ENCODE results near the gene CDC42.
A peak's percentile ranks its signal among the peaks of the same experiment; 100 is the strongest.
"Not testable (repeated sequence)": the region's sequence is repeated elsewhere in the genome, so short reads cannot be mapped to it uniquely, and the experiment has no call there.

Gene CDC42

DNA sequence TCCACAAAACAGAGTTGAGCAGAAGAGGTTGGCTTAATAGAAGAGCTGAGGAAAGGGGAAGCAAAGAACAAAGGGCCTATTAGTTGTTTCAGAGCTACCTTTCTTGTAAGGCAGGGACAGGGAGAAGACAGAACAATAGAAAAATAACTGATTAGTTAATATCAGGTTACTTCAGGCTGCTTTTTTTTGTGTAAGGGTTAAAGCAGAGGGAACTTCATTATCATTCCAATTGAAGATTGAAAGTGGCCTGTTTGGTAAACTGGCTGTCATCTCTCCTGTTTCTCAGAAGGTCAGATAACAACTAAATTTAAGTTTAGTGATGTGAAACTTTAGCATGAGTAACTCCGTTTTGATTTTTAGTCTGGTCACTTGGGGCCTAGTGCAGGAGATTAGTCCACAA is 22.3 kb downstream of the CDC42 start:
- DNase-seq (ENCODE audit: insufficient read length, low spot score) (no peak), FAIRE-seq (no peak)
- no peak for TF ChIP-seq POLR2A (IDR thresholded peaks at IDR 0.05; ENCODE audit: low read depth, low read length)

DNA sequence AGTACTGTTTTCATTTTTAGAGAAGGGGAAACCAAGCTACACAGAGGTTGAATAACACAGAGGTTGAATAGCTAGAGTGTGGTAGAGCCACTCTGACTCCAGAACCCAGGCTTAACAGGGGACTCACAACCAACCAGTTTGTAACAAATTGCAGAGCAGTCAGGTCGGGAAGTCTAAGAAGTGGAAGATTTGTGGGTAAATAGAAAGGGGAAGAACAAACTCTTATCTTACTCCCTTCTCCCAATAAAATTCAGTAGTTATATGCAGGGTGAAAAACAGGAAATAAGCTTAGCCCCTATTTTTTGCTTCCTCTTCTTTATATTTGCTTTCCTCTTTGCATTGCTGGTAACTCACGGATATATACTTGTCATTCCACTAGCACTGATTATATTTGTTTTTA is 23.2 kb downstream of the CDC42 start:
- FAIRE-seq (no peak), DNase-seq (ENCODE audit: insufficient read length, low spot score) (no peak)
- no peak for TF ChIP-seq POLR2A (IDR thresholded peaks at IDR 0.05; ENCODE audit: low read depth, low read length)

DNA sequence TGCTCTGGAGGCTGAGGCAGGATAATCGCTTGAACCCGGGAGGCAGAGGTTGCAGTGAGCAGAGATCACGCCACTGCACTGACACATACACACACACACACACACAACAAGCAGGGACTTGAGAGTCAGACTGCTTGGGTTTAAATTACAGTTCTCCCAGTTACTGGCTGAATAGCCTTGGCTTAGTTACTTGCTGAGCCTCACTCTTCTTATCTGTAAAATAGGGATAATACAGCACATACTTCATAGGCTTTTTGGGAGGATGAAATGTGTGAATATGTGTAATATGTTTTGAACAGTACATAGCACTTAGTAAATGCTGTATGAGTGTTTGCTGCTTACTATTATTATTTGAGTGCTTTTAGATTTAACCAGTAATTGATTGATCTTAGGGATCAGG is 23.8 kb downstream of the CDC42 start:
- no peak for TF ChIP-seq POLR2A (IDR thresholded peaks at IDR 0.05; ENCODE audit: low read depth, low read length)
- FAIRE-seq = no peak
- no peak for DNase-seq (ENCODE audit: insufficient read length, low spot score)

DNA sequence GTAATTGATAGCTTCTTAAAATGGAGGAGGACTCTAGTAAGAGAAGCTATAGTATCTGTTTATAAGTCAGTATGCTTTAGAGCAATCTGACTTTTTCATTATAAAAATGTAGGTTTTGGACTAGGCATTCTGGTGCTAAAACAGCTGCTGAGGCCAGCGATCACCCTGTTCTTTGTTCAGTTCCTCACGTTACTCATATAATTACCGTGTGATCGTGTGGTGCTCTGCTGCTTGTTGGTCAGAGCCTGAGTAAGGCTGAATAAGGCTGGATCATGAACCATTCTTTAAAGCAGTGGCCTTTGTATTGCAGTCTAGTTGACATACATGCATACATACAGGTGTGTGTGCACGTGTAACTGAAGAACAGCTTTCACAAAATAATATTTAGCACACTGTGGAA is 25.2 kb downstream of the CDC42 start:
- no peak for FAIRE-seq
- no peak for TF ChIP-seq POLR2A (IDR thresholded peaks at IDR 0.05; ENCODE audit: low read depth, low read length)
- no peak for DNase-seq (ENCODE audit: insufficient read length, low spot score)

DNA sequence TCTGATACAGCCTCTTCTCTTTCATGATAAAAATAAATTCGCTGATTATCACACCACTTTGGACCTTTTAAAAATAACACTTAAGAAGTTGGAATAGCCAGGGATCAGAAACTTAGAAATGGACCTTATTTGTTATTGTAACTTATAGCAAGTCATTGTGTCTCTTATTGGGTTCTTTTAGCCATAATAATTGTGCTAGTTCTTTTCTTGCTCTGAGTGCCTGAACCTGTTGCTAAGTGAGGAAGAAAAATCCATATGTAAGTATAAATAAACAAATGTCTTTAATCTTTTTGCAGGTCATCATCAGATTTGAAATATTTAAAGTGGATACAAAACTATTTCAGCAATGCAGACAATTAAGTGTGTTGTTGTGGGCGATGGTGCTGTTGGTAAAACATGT is 25.6 kb downstream of the CDC42 start:
- TF ChIP-seq POLR2A (IDR thresholded peaks at IDR 0.05; ENCODE audit: low read depth, low read length) = no peak
- DNase-seq (ENCODE audit: insufficient read length, low spot score) = no peak
- no peak for FAIRE-seq

DNA sequence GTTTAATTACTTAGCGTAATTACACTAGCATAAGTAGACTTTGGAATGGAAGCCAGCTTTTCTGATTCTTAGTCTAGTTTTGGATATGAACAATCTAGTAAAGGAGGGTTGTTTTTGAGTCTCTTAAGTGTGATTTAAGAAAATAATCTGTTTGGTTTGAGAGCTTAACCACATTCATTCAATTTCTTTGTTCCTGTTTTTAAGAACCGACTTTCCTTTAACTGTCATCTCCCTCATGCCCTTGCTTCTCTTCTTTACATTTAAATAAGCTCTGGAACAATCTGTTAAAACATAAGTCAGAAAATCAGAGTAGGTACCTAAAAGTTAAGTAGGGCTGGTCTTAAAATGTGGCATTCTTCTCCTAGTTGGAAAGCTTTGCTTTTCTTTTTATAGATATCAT is 27.7 kb downstream of the CDC42 start:
- no peak for TF ChIP-seq POLR2A (IDR thresholded peaks at IDR 0.05; ENCODE audit: low read depth, low read length)
- no peak for FAIRE-seq
- no peak for DNase-seq (ENCODE audit: insufficient read length, low spot score)

DNA sequence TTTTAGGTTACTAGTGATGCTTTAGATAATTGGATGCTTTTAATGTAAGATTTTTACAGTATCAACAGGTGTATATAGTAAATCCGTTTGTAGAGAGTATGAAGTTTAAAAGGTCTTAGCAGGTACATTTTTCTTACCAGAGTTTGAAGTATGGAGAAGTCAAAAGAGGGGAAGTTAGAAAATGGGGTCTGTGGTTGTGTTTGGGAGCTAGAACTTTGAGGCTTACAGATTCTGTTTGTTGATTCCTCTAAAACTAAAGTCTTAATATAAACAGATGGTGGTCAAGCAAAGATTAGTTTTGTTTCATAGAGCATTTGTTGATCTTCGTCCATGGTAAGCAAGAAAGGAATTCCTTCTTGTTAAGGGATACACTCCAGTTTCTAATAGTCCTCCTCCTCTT is 35.8 kb downstream of the CDC42 start:
- FAIRE-seq (no peak), DNase-seq (ENCODE audit: insufficient read length, low spot score) (no peak)
- TF ChIP-seq POLR2A (IDR thresholded peaks at IDR 0.05; ENCODE audit: low read depth, low read length) = no peak

DNA sequence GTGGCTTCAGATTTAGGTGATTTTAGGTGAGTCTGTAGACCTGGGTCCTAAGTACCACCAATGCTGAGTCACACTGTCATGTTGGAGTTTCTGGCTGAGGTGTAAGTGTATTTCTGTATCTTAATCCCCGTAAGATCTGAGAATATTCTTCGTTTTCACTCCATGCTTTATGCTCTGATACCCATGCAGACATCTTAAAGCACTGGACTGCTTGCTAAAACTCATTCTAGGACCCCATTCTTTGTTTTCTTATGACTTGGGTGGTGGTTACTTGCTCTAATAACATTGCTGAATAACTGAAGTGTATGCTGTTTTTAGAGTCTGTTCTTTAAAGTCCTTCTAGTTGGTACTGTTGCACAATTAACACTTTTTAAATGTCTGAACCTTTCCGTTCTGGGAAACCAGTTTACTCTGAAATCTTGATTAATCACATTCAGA is 36.6 kb downstream of the CDC42 start:
- FAIRE-seq (no peak), DNase-seq (ENCODE audit: insufficient read length, low spot score) (no peak)
- TF ChIP-seq POLR2A (IDR thresholded peaks at IDR 0.05; ENCODE audit: low read depth, low read length) = no peak

DNA sequence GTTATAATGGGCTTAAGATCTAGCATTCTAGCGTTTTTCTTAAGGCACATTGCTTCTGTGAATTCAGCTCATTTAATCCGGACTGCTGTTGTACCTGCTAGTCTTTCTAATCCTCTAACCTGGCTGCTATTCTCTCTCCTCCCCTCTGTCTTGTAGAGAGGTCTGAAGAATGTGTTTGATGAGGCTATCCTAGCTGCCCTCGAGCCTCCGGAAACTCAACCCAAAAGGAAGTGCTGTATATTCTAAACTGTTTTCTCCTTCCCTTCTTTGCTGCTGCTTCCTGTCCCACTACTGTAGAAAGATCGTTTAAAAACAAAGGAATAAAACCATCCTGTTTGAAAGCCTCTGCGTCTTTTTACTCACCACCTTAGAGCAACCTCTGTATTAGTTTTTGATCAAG is 37.3 kb downstream of the CDC42 start:
- no peak for TF ChIP-seq POLR2A (IDR thresholded peaks at IDR 0.05; ENCODE audit: low read depth, low read length)
- FAIRE-seq (no peak), DNase-seq (ENCODE audit: insufficient read length, low spot score) (no peak)

DNA sequence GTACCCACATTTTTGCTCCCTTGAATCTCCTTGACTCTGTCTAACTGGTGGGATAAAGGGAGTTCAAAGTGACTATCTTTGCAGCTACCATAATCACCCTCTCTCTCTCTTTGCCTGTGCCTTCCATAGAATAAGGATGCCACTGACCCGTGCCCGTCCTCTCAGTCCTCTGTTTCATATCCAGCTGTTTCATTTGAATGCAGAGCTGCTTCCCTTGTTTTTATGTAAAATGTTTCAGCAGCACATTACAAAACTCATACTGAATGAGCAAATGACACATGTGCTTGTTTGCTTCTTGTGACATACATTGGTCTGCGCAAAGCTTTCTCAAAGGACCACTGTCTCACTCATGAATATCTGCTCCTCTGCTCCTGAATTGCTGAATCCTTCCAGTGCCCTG is 38.4 kb downstream of the CDC42 start:
- FAIRE-seq = no peak

DNA sequence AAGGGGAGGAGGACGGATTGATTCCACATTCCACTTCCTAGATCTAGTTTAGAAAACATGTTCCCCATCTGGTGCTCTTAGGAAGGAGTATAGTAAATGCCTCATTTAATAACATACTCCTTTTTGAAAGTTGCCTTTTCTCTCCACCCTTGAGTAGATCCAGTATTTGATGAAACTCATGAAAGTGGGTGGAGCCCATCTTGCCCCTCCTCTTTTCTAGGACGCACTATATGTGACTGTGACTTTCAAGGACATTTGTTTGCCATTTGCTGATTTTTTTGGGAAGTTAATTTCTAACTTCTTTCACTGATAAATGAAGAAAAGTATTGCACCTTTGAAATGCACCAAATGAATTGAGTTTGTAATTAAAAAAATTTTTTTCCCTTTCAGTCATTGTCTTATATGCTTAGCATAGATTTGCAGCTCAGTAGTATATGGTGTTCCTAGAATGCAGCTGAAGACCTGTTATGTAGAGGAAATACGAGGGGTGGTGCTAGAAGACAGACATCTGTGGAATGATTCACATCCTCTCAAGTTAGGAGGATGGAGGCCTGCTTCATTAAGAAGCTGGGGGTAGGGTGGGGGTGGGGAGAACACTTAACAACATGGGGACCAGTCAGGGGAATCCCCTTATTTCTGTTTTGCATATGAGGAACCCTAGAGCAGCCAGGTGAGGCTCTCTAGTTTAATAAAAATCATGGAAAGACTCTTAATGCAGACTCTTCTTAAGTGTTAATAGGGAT is 39.7 kb downstream of the CDC42 start:
- FAIRE-seq = peak; percentile 70
- DNase-seq (ENCODE audit: insufficient read length, low spot score) = not testable (repeated sequence)

More for the DNA sequence above, 38.4 kb downstream of the CDC42 start:
- no peak for DNase-seq (ENCODE audit: insufficient read length, low spot score)
- TF ChIP-seq POLR2A (IDR thresholded peaks at IDR 0.05; ENCODE audit: low read depth, low read length) = no peak

DNA sequence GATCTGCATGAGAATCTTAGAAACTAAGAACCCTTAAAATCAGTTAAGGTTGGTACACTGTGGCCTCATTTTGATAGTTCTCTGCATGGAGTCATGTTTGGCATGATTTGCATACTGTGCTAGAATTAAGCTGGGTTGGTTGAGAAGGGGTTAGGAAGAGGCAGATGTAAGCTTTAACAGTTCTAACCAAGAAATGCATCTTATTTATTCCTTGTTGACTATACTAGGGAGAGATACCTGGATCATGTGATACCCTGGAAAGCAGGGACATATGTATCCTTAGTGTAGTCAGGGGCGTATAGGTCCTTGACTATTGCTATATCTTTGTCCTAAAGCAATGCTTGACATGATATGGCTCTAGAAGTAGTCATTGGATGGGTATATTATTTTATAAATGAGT is 41.0 kb downstream of the CDC42 start:
- no peak for FAIRE-seq
- no peak for DNase-seq (ENCODE audit: insufficient read length, low spot score)
- TF ChIP-seq POLR2A (IDR thresholded peaks at IDR 0.05; ENCODE audit: low read depth, low read length) = no peak

DNA sequence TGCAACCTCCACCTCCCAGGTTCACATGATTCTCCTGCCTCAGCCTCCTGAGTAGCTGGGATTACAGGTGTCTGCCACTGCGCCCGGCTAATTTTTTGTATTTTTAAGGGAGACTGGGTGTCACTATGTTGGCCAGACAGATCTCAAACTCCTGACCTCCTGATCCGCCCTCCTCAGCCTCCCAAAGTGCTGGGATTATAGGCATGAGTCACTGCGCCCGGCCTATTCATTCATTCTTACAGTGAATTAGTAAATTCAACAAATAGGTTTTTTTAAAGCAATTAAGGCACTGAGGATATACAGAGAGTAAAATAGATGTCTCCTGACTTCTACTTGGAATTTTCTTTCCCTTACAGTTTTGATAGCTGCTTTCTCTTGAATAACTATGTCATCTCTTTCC is 43.5 kb downstream of the CDC42 start:
- TF ChIP-seq POLR2A (IDR thresholded peaks at IDR 0.05; ENCODE audit: low read depth, low read length) = no peak
- no peak for DNase-seq (ENCODE audit: insufficient read length, low spot score)
- FAIRE-seq = no peak

DNA sequence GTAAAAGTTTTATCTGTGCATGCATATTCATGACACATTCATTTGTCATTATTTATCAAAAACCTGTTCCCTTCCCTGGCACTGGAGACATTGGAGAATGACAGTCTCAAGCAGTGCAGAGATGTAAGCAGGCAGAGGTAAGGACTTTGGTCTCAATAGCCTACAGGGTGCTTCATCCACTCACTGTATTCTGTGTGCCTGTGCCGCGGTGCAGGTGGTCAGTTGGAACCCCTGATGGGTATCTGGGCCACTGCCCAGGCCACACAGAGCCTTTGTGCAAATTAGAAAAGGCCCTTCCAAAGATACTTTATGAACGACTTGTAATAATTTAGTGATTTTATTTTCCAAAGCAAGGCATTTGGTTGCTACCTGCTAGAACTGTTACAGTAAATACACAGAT is 44.0 kb downstream of the CDC42 start:
- no peak for DNase-seq (ENCODE audit: insufficient read length, low spot score)
- TF ChIP-seq POLR2A (IDR thresholded peaks at IDR 0.05; ENCODE audit: low read depth, low read length) = no peak
- FAIRE-seq = no peak

DNA sequence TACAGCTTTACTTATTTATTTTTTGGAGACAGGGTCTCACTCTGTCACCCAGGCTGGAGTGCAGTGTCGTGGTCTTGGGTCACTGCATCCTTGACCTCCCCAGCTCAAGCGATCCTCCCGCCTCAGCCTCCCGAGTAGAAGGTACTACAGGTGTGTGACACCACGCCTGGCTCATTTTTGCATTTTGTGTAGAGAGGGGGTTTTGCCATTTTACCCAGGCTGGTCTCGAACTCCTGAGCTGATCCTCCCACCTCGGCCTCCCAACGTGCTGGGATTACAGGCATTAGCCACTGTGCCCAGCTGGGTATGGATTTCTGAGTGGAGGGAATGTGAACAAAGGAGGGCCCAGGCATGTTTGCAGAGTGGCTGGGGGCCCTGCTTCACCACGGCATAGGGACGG is 46.2 kb downstream of the CDC42 start:
- no peak for TF ChIP-seq POLR2A (IDR thresholded peaks at IDR 0.05; ENCODE audit: low read depth, low read length)
- no peak for FAIRE-seq
- no peak for DNase-seq (ENCODE audit: insufficient read length, low spot score)

DNA sequence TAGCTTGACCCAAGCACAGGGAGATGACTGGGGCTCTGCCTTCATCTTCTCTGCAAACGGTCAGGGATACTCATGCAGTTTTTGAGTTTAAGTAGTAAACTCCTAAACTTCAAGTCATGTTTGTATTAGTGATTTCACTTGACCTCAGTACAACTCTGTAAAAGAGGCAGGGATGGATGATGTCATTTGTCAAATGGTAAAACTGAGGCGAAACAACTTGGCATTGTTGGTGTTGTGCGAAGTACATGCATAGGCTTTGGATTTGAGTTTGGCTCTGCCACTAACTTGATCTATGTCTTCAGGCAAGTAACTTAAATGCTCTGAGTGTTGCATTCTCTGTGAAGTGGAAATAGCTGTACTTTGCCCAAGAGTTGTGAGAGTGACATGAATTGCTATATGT is 47.7 kb downstream of the CDC42 start:
- TF ChIP-seq POLR2A (IDR thresholded peaks at IDR 0.05; ENCODE audit: low read depth, low read length) = no peak

More for the DNA sequence above, 47.7 kb downstream of the CDC42 start:
- FAIRE-seq (no peak), DNase-seq (ENCODE audit: insufficient read length, low spot score) (no peak)

All from H54 (cell line).